WTC11 (cell line): ENCODE data around the gene NAV2. TPM values are rescaled to one million over a fixed set of nuclear protein-coding genes. Genes with fewer than 3 reads are reported as not detected.

Source experiments
- ATAC-seq: fragments of 200-7000 bp; cut with Tn5 transposase; 2 replicates; pipeline ENCODE4 v1.10.0; 2021; ENCODE audit warnings: mild to moderate bottlenecking, moderate library complexity
- CTCF ChIA-PET: fragments of 300-600 bp; sonication (Branson Sonifier 250); formaldehyde crosslinking; loops from one replicate; lab custom pipeline; 2021; ENCODE audit warnings: antibody characterized with exemption; lab: Charles Lee
- POLR2A ChIA-PET: fragments of 350-600 bp; sonication (Branson Sonifier 250); formaldehyde crosslinking; loops from one replicate; lab custom pipeline; 2021; ENCODE audit warnings: antibody characterized with exemption; lab: Charles Lee
- DNase-seq: peaks from one replicate; pipeline ENCODE4 v3.0.0; 2021; ENCODE audit warnings: low spot score
- H3K27ac Mint-ChIP-seq: 2 replicates; pipeline ENCODE4 v1.8.0; 2021; ENCODE audit warnings: mixed read lengths
- H3K27me3 Mint-ChIP-seq: 2 replicates; pipeline ENCODE4 v1.8.0; 2021; ENCODE audit warnings: low read depth, mild to moderate bottlenecking, moderate library complexity, mixed read lengths
- H3K36me3 Mint-ChIP-seq: 2 replicates; pipeline ENCODE4 v1.8.0; 2021; ENCODE audit warnings: mixed read lengths
- H3K4me1 Mint-ChIP-seq: 2 replicates; pipeline ENCODE4 v1.8.0; 2022; ENCODE audit warnings: mixed read lengths
- H3K4me3 Mint-ChIP-seq: 2 replicates; pipeline ENCODE4 v1.8.0; 2021; ENCODE audit warnings: mild to moderate bottlenecking, moderate library complexity, mixed read lengths
- H3K9me3 Mint-ChIP-seq: 2 replicates; pipeline ENCODE4 v1.8.0; 2021; ENCODE audit warnings: mixed read lengths
- ATF1 ChIP-seq: sonication (generic); formaldehyde crosslinking; IDR thresholded peaks from 2 replicates; pipeline ENCODE4 v1.8.1; 2023; ENCODE audit warnings: mild to moderate bottlenecking, moderate library complexity, missing genetic modification reagents
- EMX1 ChIP-seq: fragments of 250-450 bp; sonication (Bioruptor Pico); IDR thresholded peaks from 2 replicates; pipeline ENCODE4 v1.8.0; 2021; ENCODE audit warnings: mild to moderate bottlenecking
- ESRRA ChIP-seq: sonication (generic); formaldehyde crosslinking; IDR thresholded peaks from 2 replicates; pipeline ENCODE4 v1.8.1; 2022; ENCODE audit warnings: mild to moderate bottlenecking, missing genetic modification reagents, borderline replicate concordance
- ETV6 ChIP-seq: sonication (generic); formaldehyde crosslinking; IDR thresholded peaks from 2 replicates; pipeline ENCODE4 v1.8.1; 2022; ENCODE audit warnings: mild to moderate bottlenecking, missing genetic modification reagents
- GABPB1 ChIP-seq: sonication (generic); formaldehyde crosslinking; IDR thresholded peaks from 2 replicates; pipeline ENCODE4 v1.8.1; 2023; ENCODE audit warnings: mild to moderate bottlenecking, missing genetic modification reagents
- IRF2 ChIP-seq: sonication (generic); formaldehyde crosslinking; IDR thresholded peaks from 2 replicates; pipeline ENCODE4 v1.8.0; 2022; ENCODE audit warnings: low read depth, missing genetic modification reagents, borderline replicate concordance
- JUN ChIP-seq: sonication (generic); formaldehyde crosslinking; IDR thresholded peaks from 2 replicates; pipeline ENCODE4 v1.8.0; 2023; ENCODE audit warnings: mild to moderate bottlenecking, missing genetic modification reagents
- KAT7 ChIP-seq: sonication (generic); formaldehyde crosslinking; IDR thresholded peaks from 2 replicates; pipeline ENCODE4 v1.8.1; 2023; ENCODE audit warnings: missing genetic modification reagents, mild to moderate bottlenecking, borderline replicate concordance
- NFATC4 ChIP-seq: fragments of 250-450 bp; sonication (Bioruptor Pico); IDR thresholded peaks from 2 replicates; pipeline ENCODE4 v1.9.0; 2021; ENCODE audit warnings: mild to moderate bottlenecking
- NFE2L1 ChIP-seq: sonication (generic); formaldehyde crosslinking; IDR thresholded peaks from 2 replicates; pipeline ENCODE4 v1.8.1; 2023; ENCODE audit warnings: missing genetic modification reagents
- OVOL2 ChIP-seq: fragments of 250-450 bp; sonication (Bioruptor Pico); IDR thresholded peaks from 2 replicates; pipeline ENCODE4 v1.9.0; 2021; ENCODE audit warnings: mild to moderate bottlenecking, borderline replicate concordance
- RORB ChIP-seq: fragments of 250-450 bp; sonication (Bioruptor Pico); IDR thresholded peaks from 2 replicates; pipeline ENCODE4 v1.9.0; 2021; ENCODE audit warnings: mild to moderate bottlenecking
- SMAD3 ChIP-seq: sonication (generic); formaldehyde crosslinking; IDR thresholded peaks from 2 replicates; pipeline ENCODE4 v1.8.0; 2022; ENCODE audit warnings: missing genetic modification reagents, mild to moderate bottlenecking, borderline replicate concordance
- SMAD4 ChIP-seq: sonication (generic); formaldehyde crosslinking; IDR thresholded peaks from 2 replicates; pipeline ENCODE4 v1.8.0; 2022; ENCODE audit warnings: mild to moderate bottlenecking, missing genetic modification reagents
- TEAD4 ChIP-seq: sonication (generic); formaldehyde crosslinking; IDR thresholded peaks from 2 replicates; pipeline ENCODE4 v1.8.0; 2022; ENCODE audit warnings: mild to moderate bottlenecking, missing genetic modification reagents
- ZNF416 ChIP-seq: fragments of 250-450 bp; sonication (Bioruptor Pico); IDR thresholded peaks from 2 replicates; pipeline ENCODE4 v1.9.0; 2021; ENCODE audit warnings: mild to moderate bottlenecking, inconsistent platforms
- ZNF671 ChIP-seq: fragments of 250-450 bp; sonication (Bioruptor Pico); IDR thresholded peaks from 2 replicates; pipeline ENCODE4 v1.8.0; 2021; ENCODE audit warnings: mild to moderate bottlenecking
- total RNA-seq: library from RNA; stranded (reverse); gene quantifications from 3 replicates; pipeline ENCODE4 v1.2.3, GENCODE V29; 2021
- TF ChIP-seq, protein P1 (sequence below): sonication (generic); formaldehyde crosslinking; IDR thresholded peaks from 2 replicates; pipeline ENCODE4 v1.8.1; 2022; ENCODE audit warnings: mild to moderate bottlenecking, moderate library complexity, missing genetic modification reagents
- TF ChIP-seq, protein P2 (sequence below): fragments of 250-450 bp; sonication (Bioruptor Pico); IDR thresholded peaks from 2 replicates; pipeline ENCODE4 v1.9.0; 2021; ENCODE audit warnings: moderate library complexity, mild to moderate bottlenecking, inconsistent platforms, borderline replicate concordance
- TF ChIP-seq, protein P3 (sequence below): sonication (generic); formaldehyde crosslinking; IDR thresholded peaks from 2 replicates; pipeline ENCODE4 v1.8.0; 2023; ENCODE audit warnings: missing genetic modification reagents
- TF ChIP-seq, protein P4 (sequence below): sonication (generic); formaldehyde crosslinking; IDR thresholded peaks from 2 replicates; pipeline ENCODE4 v1.8.1; 2022; ENCODE audit warnings: missing genetic modification reagents, borderline replicate concordance
- TF ChIP-seq, protein P5 (sequence below): fragments of 250-450 bp; sonication (Bioruptor Pico); conservative IDR thresholded peaks from 2 replicates; pipeline ENCODE4 v1.9.0; 2021; ENCODE audit warnings: mild to moderate bottlenecking
- TF ChIP-seq, protein P6 (sequence below): sonication (generic); formaldehyde crosslinking; IDR thresholded peaks from 2 replicates; pipeline ENCODE4 v1.8.0; 2022; ENCODE audit warnings: mild to moderate bottlenecking, missing genetic modification reagents
- TF ChIP-seq, protein P7 (sequence below): sonication (generic); formaldehyde crosslinking; IDR thresholded peaks from 2 replicates; pipeline ENCODE4 v1.8.0; 2022; ENCODE audit warnings: mild to moderate bottlenecking, missing genetic modification reagents
- TF ChIP-seq, protein P8 (sequence below): sonication (generic); formaldehyde crosslinking; conservative IDR thresholded peaks from 2 replicates; pipeline ENCODE4 v1.8.1; 2022; ENCODE audit warnings: mild to moderate bottlenecking, missing genetic modification reagents

The NAV2 gene
- total RNA-seq, 1 experiment from 2014 or later: 42.8 TPM

DNA sequence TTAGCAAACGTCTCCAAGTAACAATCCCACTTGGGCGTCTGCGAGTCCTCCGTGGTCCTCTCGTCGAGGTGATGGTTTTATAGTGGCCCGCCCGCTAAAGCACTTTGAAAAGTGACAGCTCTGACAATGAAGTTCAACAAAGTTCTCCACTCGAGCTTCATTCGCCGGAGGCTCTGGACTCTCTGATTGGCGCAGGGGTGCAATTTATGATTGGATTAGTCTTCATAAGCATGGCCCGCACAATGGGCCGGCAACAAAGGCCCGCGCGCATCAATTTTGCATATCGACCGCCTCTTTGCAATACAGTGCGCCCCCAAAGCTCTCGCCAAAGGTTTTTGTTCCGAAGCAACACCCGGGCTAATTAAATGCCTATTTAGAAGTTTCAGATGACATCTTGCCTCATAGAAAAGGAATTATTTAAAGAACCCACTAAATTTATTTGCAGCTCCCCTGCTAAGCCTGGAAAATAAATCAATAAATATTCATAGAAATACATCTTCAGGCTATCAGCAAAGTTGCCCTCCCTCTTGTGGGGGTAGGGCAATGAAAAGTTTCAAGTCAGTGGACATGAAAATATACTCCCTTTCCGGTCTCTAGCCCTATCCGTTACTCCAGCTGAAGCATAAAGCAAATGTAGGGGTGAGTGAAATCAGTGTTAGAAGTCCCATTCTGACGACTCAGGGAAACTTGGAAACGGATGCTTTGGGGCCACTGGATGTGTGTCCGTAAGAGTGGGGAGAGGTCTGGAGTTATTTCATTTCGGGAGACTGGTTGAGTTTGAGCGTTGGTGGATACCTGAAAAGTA lies 448.0 kb downstream of the NAV2 start, which contains the start of gene DBX1 (continued):
- TF ChIP-seq TEAD4 (CRISPR knock-in tag) (no peak), SMAD4 (CRISPR knock-in tag) (no peak), NFE2L1 (no peak), ATF1 (CRISPR knock-in tag) (no peak)
- TF ChIP-seq, protein P1, sequence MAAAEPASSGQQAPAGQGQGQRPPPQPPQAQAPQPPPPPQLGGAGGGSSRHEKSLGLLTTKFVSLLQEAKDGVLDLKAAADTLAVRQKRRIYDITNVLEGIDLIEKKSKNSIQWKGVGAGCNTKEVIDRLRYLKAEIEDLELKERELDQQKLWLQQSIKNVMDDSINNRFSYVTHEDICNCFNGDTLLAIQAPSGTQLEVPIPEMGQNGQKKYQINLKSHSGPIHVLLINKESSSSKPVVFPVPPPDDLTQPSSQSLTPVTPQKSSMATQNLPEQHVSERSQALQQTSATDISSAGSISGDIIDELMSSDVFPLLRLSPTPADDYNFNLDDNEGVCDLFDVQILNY (CRISPR knock-in tag): no peak
- TF ChIP-seq, protein P2, sequence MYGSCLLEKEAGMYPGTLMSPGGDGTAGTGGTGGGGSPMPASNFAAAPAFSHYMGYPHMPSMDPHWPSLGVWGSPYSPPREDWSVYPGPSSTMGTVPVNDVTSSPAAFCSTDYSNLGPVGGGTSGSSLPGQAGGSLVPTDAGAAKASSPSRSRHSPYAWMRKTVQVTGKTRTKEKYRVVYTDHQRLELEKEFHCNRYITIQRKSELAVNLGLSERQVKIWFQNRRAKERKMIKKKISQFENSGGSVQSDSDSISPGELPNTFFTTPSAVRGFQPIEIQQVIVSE: no peak

DNA sequence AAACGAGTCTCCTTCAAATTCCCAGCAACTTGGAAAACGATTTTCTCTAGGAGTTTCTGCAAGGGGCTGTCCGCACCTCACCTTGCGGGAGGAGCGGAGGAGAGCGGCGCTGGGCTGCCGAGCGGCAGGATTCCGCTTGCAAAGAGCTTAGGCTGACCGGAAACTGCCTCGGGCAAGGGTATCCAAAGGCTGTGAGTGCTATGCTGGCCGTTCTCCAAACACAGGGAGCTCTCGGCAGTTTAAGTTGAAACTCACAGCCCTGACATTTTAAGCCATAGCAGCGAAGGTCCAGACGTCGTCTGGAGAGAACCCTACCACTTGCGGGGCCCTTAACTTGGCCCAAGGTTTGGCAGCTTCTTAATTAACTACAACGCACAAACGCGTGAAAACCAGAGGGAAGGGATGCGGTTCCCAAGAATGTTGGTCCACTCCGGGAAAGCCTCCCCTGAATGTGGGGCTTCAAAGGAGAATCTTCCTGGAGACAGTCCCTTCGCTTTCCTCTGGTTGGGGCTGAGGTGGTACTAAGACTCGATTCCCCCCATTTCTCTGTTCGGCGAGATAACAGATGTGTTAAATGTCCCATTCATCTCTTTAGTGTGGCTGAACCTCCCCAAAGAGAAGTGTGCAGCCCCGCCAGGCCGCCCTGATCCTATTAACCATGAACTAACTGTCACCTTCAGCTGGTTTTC lies 448.7 kb downstream of the NAV2 start:
- peak; percentile 21 for ATAC-seq
- peaks cover 100% of the 10 kb centered on the region for H3K27me3 Mint-ChIP-seq
- POLR2A ChIA-PET: interaction anchor here (0.6 kb wide), 1 partner anchor 258 kb away, joined by 3 read pairs; no protein-coding TSS in a partner anchor
- H3K36me3 Mint-ChIP-seq: no peaks in the 10 kb centered on the region
- no peaks in the 10 kb centered on the region for H3K9me3 Mint-ChIP-seq
- peak; percentile 71 for DNase-seq
- peak overlapping the region; percentile 74 for H3K4me3 Mint-ChIP-seq
- peaks cover 74% of the 10 kb centered on the region for H3K4me1 Mint-ChIP-seq
- CTCF ChIA-PET: interaction anchor here (0.6 to 5.4 kb wide), 5 partner anchors 29 to 193 kb away, joined by 3 to 48 read pairs (median 13); no protein-coding TSS in a partner anchor
- no peak for TF ChIP-seq IRF2 (CRISPR knock-in tag)
- no peak for TF ChIP-seq ETV6 (CRISPR knock-in tag)
- TF ChIP-seq RORB (CRISPR knock-in tag): no peak
- TF ChIP-seq, protein P3, sequence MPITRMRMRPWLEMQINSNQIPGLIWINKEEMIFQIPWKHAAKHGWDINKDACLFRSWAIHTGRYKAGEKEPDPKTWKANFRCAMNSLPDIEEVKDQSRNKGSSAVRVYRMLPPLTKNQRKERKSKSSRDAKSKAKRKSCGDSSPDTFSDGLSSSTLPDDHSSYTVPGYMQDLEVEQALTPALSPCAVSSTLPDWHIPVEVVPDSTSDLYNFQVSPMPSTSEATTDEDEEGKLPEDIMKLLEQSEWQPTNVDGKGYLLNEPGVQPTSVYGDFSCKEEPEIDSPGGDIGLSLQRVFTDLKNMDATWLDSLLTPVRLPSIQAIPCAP (CRISPR knock-in tag): no peak
- TF ChIP-seq SMAD3 (CRISPR knock-in tag): no peak
- no peak for TF ChIP-seq ZNF416 (CRISPR knock-in tag)
- no peak for TF ChIP-seq ZNF671
- TF ChIP-seq, protein P4, sequence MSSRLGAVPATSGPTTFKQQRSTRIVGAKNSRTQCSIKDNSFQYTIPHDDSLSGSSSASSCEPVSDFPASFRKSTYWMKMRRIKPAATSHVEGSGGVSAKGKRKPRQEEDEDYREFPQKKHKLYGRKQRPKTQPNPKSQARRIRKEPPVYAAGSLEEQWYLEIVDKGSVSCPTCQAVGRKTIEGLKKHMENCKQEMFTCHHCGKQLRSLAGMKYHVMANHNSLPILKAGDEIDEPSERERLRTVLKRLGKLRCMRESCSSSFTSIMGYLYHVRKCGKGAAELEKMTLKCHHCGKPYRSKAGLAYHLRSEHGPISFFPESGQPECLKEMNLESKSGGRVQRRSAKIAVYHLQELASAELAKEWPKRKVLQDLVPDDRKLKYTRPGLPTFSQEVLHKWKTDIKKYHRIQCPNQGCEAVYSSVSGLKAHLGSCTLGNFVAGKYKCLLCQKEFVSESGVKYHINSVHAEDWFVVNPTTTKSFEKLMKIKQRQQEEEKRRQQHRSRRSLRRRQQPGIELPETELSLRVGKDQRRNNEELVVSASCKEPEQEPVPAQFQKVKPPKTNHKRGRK (CRISPR knock-in tag): no peak
- TF ChIP-seq JUN (CRISPR knock-in tag): no peak
- TF ChIP-seq, protein P5, sequence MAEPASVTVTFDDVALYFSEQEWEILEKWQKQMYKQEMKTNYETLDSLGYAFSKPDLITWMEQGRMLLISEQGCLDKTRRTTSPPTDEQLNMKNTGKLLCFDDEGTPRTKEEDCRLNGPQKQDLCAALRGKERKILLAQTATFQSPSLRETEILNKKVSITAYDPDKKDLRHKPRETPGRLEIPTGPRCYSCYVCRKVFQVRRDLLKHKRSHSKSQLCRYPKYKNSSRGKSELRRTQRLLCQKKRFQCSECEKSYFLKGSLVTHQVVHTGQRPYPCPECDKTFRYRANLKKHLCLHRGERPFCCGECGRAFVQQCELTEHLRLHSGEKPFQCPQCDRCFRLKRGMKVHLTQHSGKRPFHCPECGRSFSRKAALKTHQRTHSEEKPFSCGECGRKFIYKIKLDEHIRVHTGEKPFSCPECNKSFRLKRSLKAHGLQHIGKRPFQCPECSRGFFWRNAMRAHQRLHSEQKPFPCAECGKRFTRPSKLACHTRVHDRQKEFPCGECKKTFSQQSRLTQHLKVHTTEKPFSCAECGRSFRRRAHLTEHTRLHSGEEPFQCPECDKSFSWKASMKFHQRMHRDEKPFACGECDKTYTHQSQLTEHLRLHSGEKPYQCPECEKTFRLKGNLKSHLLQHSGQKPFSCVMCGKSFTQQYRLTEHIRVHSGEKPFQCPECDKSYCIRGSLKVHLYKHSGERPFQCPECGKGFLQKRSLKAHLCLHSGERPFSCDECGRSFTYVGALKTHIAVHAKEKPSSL (CRISPR knock-in tag): no peak
- TF ChIP-seq, protein P6, sequence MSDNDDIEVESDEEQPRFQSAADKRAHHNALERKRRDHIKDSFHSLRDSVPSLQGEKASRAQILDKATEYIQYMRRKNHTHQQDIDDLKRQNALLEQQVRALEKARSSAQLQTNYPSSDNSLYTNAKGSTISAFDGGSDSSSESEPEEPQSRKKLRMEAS: no peak
- TF ChIP-seq, protein P7, sequence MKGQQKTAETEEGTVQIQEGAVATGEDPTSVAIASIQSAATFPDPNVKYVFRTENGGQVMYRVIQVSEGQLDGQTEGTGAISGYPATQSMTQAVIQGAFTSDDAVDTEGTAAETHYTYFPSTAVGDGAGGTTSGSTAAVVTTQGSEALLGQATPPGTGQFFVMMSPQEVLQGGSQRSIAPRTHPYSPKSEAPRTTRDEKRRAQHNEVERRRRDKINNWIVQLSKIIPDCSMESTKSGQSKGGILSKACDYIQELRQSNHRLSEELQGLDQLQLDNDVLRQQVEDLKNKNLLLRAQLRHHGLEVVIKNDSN (CRISPR knock-in tag): no peak
- no peak for TF ChIP-seq EMX1
- TF ChIP-seq ESRRA (CRISPR knock-in tag): no peak
- TF ChIP-seq, protein P8, sequence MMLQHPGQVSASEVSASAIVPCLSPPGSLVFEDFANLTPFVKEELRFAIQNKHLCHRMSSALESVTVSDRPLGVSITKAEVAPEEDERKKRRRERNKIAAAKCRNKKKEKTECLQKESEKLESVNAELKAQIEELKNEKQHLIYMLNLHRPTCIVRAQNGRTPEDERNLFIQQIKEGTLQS (CRISPR knock-in tag): no peak
- no peak for TF ChIP-seq SMAD4 (CRISPR knock-in tag)
- TF ChIP-seq OVOL2 (CRISPR knock-in tag): no peak
- TF ChIP-seq NFATC4 (CRISPR knock-in tag): no peak
- no peak for TF ChIP-seq GABPB1
- no peak for TF ChIP-seq KAT7 (CRISPR knock-in tag)
- TF ChIP-seq, all 79 proteins: peak for 0
- H3K27ac Mint-ChIP-seq: no peak overlapping the region
